ENCODE data around the gene RGS3.

RGS3 gene

GRCh38 chr9:113499153-113499875 is 35.8 kb downstream of the RGS3 start:
- DNase-seq (ENCODE audit: insufficient read length, low spot score) (no peak), FAIRE-seq (no peak)
- TF ChIP-seq CTCF (IDR thresholded peaks at IDR 0.05; ENCODE audit: insufficient read depth, missing control alignments): no peak

DNA sequence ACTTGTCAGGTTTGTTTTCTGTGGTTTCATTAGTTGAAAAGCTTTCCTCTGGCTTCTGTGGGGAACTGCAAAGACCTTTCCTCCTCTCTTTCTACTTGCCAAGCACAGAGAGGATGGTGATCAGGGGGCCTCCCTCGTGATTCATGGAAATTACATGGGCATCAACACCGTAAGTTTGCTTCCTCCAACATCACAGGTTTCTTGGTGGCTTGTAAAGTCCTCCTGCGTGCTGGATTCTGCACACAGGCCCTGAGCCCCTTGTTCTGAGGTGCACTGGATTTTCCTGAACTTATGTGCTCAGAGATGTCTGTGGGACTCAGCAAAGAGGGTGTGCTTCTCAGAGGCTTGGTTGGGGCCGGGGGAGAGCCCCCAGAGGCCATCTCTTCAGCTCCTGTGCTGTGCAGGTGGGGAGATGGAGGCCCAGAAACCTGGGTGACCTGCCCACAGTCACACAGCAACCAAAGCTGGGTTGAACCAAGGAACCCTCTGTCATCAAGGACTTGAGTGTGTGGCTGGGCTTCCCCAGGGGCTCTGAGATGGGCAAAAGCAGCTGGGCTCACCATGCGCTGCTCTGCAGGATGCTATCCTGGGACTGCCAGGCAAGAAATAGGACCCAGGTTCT is 36.5 kb downstream of the RGS3 start:
- FAIRE-seq (no peak), DNase-seq (ENCODE audit: insufficient read length, low spot score) (no peak)
- no peak for TF ChIP-seq CTCF (IDR thresholded peaks at IDR 0.05; ENCODE audit: insufficient read depth, missing control alignments)

- TF ChIP-seq CTCF (IDR thresholded peaks at IDR 0.05; ENCODE audit: insufficient read depth, missing control alignments): no peak
- FAIRE-seq (no peak), DNase-seq (ENCODE audit: insufficient read length, low spot score) (no peak)
Measured at GRCh38 chr9:113501129-113501686, 37.7 kb downstream of the RGS3 start.

GRCh38 chr9:113501852-113502251 is 38.3 kb downstream of the RGS3 start:
- TF ChIP-seq CTCF (IDR thresholded peaks at IDR 0.05; ENCODE audit: insufficient read depth, missing control alignments): no peak
- FAIRE-seq (no peak), DNase-seq (ENCODE audit: insufficient read length, low spot score) (no peak)

- TF ChIP-seq CTCF (IDR thresholded peaks at IDR 0.05; ENCODE audit: insufficient read depth, missing control alignments): no peak
- DNase-seq (ENCODE audit: insufficient read length, low spot score) (no peak), FAIRE-seq (no peak)
Measured at GRCh38 chr9:113502427-113503034, 39.0 kb downstream of the RGS3 start.

DNA sequence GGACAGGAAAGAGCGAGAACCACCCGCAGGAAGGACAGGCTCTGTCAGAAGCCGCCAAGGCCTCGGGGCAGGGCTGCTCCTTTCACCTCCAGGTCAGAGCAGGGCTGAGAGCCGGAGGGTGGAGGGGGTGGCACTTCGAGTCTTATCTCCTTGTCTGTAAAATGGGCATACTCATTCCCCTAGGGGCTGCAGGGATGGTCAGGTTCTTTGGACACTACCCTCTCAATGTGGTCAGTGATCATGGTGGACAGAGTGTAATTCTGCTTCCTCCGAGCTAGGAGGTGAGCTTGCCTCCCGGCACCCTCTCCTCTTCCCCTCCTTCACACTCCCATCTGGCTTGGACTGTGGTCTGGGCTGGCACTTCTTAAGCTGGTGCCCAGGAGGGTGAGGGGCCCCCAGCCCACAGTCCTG is 39.6 kb downstream of the RGS3 start:
- DNase-seq (ENCODE audit: insufficient read length, low spot score) (no peak), FAIRE-seq (no peak)
- TF ChIP-seq CTCF (IDR thresholded peaks at IDR 0.05; ENCODE audit: insufficient read depth, missing control alignments): no peak
